GM20000 (cell line): ENCODE data around the gene NBEAL2.

Experiments used
- DNase-seq: peaks from one replicate; pipeline ENCODE4 v3.0.0; 2012; ENCODE audit warnings: low spot score
- CTCF ChIP-seq: IDR thresholded peaks from 2 replicates; pipeline ENCODE4 v1.5.1; 2012; ENCODE audit warnings: mild to moderate bottlenecking, control low read depth; ENCODE audit errors: extremely low read depth, missing control alignments

The NBEAL2 gene

GRCh38 chr3:47014036-47014435, 34.6 kb downstream of the NBEAL2 start:
- TF ChIP-seq CTCF, result no peak
- no peak for DNase-seq

DNA sequence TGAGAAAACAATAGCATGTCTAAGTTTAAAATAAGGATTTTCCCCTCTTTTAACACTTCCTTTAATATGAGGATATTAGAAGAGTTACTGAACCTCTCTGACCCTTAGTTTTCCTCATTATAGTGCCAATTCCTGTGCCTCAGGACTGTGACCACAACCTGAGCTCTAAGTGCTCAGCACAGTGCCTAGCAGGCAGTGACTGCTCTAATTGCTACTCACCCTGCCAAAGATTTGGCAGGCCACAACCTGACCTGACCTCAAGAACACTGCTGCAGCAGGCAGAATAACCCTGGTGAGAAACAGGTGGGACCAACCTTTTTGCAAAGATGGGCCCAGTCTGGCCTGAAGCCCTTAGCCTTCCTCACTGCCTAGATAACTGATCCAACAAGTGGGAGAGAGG, 35.7 kb downstream of the NBEAL2 start:
- DNase-seq, result no peak
- no peak for TF ChIP-seq CTCF

GRCh38 chr3:47016086-47016933, 36.8 kb downstream of the NBEAL2 start:
- no peak for TF ChIP-seq CTCF
- DNase-seq, result no peak

- DNase-seq, result peak; percentile 49
- TF ChIP-seq CTCF, result no peak
Observed at GRCh38 chr3:47016934-47017435, 37.5 kb downstream of the NBEAL2 start.

DNA sequence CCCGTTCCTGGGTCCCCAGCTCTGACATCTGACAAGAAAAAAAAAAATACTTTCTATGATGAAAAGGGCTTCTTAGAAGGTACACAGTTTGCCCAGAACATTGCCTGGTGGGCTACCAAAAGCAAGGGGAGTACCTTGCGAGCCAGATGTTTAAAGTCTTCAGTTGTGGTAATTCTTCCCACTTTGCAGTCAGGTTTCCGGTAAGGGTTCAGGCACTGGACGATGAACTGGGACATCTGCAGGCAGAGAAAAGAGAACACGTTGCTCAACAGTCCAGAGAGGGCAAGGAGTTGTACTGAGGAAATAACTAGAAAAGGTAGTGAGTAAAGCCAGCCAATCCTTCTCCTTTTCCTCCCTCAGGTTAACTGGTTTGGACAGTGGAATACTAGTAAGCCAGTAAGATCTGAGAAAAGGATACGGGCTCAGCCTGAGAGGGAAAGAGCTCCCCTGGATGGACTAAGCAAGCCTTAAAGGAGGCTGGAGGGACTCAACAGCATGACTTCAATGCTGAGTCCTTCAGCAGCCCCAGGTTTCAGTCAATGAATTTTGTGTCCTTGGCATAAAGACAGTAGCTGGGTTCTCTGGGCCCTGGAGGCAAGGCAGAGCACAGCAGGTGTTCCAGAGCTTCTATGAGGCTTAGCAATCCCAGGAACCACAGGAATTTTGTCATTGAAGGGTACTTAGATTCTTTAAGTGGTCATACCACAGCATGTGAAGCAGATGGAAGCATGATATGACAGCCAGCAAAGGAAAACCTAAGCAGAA, 38.2 kb downstream of the NBEAL2 start:
- no peak for DNase-seq
- TF ChIP-seq CTCF, result no peak

DNA sequence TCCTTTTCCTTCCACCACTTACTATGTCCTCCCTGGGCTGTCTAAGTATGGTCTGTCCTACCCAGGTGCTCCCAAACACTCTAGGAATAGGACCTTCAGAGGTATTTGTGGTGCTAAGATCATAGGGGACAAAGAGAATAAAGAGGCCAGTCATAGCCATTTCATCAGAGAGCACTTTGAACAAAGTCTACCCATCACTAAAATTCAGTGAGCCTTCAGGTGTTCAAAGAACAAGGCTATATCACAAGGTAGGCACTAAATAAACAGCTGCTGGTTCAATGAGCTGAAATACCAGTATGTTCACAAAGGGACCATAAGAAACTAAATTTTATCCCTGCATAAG, 38.8 kb downstream of the NBEAL2 start:
- no peak for DNase-seq
- TF ChIP-seq CTCF, result no peak

DNA sequence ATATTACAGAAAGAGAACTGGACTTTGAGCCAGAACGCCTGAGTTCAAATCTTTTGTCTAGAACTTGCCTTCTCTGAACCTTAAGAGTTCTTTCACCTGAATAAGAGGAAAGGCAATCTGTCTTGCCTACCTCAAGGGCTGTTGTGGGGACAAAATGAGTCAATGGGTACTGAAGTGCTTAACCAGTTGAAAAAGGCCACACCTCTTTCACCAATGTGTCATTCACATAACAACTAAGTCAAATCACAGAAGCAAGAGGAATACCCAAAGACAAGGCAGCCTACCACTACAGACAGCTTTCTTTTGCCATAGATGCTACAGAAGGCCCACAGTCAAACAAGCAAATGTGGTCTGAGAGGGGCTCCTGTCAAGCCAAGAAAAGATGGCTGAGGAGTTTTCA, 39.7 kb downstream of the NBEAL2 start:
- TF ChIP-seq CTCF, result no peak
- DNase-seq, result peak; percentile 47
